HG03159 (cell line): ENCODE measurements around the gene CDCA3.
"Not testable (repeated sequence)": the region's sequence is repeated elsewhere in the genome, so short reads cannot be mapped to it uniquely, and the experiment has no call there.

Experiments
- ATAC-seq: cut with Tn5 transposase; IDR thresholded peaks from one replicate; pipeline ENCODE4 v1.9.1; 2021; ENCODE audit warnings: mild to moderate bottlenecking, moderate library complexity; ENCODE audit not compliant: unreplicated experiment

CDCA3 gene

GRCh38 chr12:6873094-6874014, 22.3 kb upstream of the CDCA3 start, which contains the start of gene SPSB2:
SPSB2 (minus strand) TSS chr12:6873303; CDS start chr12:6872901, 402 bp downstream.
- ATAC-seq, result peak; percentile 75

DNA sequence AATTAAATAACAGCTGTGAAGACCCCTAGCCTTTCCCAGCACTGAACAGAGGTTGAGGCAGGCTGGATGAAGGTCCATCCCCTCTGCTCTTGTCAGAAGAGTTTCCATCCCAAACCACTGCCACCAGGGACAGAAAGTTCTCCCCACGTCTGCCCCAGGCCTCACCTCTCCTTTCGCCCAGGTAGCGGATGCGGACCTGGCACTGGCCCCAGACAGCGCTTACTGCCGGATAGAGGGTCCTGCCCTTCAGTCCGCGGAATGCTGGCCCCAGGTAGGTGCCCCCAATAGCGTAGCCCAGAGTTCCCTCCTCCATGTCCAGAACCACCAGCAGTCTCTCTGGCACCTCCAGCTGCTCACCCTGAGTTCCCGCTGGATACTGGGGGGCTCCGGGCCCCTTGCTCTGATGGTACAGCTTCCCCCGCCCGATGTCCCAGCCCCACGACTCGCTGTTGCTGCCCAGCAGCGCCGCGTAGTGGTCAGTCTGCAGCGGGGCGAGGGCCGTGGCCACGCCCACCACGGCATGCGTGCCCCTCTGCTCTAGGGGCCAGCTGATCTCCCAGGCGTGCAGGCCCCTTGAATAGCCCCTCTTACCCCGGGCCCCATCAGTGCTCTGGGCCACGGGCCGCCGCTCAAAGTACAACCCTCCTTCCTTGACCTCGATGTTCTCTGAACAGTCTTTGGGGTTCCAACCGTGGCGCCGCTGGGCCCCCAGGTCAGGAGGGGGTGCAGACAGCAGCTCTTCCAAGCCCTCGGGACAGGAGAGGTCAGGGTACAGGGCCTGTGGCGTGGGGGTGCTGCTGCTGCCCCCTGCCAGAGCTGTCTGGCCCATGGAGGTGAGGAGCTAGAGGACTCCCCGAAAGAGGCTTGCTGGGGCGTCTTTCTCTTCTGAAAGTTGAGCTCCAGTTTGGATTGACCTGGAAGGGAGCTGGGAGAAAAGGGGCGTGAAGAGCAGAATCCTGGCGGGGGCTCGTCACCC, 21.3 kb upstream of the CDCA3 start:
- no peak for ATAC-seq

DNA sequence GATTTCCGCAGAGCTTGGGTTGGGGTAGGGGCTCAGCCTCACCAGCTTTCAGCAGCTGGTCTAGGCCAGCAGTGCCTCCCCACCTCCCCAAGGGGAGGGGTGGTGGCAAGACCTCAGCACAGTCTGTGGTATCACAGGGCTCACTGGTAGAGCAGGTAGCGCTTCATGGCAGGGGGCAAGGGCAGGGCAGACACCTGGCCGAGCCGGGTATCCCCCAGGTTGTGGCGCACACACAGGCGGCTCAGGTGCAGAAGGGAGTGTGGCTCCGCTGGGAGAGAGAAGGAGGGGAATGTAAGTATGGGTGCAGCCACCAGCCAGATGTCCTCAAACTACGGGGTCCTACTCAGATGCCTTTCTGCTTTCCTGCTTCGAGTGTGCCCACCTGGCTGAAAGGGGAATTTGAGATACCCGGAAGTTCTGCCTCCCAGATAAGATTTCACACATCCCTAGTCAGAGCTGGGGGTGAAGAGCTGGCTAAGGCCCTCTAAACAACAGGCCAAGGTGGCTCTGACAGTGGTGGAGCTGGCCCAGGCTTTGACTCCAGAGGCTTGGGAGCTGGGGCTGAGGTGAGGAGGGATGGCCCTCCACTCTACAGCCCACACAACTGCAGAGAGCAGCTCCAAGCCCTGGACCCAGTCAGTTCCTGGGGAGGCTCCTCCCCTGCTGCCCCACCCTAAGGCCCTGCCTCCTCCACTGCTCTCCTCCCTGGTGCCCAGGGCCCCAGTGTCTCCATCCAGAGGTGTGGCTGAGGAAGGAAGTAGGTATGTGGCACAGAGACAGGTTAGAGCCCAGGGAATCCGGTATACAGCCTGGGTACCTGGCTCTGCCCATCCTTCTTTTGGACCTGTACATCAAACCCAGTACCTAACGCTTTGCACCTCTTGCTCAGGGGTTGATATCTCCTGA, 20.2 kb upstream of the CDCA3 start:
- no peak for ATAC-seq

GRCh38 chr12:6870304-6870703, 19.2 kb upstream of the CDCA3 start:
- not testable (repeated sequence) for ATAC-seq

- no peak for ATAC-seq
Observed at GRCh38 chr12:6869049-6870021, 18.2 kb upstream of the CDCA3 start.

DNA sequence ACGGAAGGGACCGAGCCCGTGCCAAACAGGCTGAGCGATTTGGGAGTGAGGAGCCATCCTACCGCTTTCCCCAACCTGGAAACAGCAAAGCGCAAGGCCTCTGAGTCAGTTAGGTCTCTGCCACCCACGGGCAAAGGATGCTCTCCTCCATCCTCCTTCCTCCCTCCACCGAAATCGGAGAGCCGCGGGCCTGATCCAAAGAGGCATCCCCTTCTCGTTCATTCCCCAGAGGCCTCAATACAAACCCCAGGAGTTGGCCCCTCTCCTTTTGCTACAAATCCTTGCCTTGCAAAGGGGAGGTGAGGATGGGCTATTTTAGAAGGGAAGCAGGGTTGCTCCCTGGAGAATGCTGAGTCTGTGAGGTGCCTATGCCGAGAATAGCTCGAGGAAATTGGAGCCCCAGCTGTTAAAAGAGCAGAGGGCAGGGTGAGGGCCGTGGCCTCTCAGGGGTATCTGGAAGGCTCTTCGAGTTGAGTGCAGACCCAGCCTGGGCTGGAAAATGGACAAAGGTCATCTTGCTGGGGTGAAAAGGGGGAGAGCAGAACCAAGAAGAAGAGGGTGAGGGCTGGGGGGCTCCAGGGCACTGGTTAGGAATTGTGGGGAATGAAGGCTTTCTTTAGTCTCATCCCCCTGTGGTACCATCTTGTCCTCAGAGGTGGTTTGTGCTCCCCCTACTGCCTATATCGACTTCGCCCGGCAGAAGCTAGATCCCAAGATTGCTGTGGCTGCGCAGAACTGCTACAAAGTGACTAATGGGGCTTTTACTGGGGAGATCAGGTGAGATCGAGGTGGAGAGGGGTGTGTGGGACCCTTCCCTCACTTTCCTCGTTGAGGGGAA, 17.3 kb upstream of the CDCA3 start:
- ATAC-seq, result no peak

DNA sequence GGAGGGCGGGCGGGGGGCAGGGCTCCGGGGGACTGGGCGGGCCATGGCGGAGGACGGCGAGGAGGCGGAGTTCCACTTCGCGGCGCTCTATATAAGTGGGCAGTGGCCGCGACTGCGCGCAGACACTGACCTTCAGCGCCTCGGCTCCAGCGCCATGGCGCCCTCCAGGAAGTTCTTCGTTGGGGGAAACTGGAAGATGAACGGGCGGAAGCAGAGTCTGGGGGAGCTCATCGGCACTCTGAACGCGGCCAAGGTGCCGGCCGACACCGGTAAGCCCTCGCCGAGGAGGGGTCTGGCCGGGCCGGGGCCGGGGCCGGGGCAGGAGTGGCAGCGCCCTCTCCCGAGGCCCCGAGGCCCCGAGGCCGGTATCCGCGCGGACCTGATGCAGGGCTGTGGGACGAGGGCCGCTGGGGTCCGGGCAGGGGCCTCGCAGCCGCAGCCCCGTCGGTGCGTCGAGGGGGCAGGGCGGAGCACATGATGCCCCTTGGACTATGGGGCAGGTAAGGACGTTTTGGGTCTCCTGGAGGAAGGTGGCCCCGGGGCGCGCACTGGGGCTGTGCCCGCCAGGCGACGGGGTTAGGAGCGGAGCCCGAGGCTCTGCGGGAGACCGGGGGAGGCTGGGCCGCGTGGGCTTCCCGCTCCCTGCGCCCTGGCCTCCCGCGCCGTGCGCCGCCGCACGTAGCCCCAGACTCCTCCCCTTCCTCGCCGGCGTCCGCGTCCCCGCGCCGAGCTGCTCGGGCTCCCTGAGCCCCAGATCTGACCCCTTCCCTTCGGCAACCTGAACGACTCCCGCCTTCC, 16.5 kb upstream of the CDCA3 start, which contains the start of gene TPI1:
Gene TPI1 (plus strand): TSS at position 119 of the 798 bp plus-strand sequence. CDS start 36 bp downstream, at position 155.
- peak; percentile 53 for ATAC-seq

- peak; percentile 3 for ATAC-seq
Observed at GRCh38 chr12:6866920-6867412, 15.9 kb upstream of the CDCA3 start.

DNA sequence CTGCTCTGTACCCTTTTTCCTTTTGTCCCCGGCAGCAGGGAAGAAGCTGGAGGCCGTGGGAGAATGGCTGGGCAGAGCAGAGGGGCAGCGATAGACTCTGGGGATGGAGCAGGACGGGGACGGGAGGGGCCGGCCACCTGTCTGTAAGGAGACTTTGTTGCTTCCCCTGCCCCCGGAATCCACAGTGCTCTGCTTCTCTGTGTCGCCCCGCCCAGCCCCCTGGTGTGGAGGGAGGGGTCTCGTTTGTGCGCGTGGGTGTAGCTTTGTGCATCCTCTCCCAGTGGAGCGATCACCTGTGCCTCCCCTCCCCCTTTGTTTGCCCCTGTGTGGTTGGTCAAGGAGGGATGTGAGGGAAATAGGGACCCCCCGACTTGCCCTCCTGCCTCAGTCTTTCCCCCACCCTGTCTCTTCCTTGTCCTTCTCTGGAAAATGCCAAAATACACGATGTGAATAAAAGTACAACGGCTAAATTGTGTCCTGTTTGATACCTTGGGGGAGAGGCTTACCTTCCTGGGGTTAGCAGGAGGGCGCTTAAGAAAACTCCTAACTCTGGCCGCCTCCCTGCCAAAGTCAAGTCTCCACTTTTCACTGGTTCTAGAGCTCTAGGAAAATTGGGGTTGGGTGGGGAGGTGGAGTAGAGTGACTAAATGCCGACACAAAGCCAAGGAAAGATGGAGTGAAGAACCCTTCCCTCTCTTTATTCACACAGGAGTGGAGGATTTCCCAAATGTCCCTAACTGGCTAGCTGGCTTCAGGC, 15.3 kb upstream of the CDCA3 start:
- ATAC-seq, result no peak

DNA sequence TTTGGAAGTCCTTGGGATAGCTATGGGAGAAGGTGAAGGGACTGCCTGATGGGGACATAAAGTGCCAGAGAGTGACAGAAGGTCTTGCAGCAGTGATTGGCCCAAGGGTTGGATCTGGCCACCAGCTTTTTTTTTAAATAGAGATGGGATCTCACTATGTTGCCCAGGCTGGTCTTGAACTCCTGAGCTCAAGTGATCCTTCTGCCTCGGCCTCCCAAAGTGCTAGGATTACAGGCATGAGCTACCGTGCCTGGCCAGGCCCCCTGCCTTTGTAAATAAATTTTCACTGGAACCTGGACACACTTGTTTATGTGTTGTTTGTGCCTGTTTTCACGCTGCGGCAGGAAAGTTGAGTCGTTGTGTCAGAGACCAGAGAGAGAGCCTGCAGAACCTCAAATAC, 14.2 kb upstream of the CDCA3 start:
- not testable (repeated sequence) for ATAC-seq

DNA sequence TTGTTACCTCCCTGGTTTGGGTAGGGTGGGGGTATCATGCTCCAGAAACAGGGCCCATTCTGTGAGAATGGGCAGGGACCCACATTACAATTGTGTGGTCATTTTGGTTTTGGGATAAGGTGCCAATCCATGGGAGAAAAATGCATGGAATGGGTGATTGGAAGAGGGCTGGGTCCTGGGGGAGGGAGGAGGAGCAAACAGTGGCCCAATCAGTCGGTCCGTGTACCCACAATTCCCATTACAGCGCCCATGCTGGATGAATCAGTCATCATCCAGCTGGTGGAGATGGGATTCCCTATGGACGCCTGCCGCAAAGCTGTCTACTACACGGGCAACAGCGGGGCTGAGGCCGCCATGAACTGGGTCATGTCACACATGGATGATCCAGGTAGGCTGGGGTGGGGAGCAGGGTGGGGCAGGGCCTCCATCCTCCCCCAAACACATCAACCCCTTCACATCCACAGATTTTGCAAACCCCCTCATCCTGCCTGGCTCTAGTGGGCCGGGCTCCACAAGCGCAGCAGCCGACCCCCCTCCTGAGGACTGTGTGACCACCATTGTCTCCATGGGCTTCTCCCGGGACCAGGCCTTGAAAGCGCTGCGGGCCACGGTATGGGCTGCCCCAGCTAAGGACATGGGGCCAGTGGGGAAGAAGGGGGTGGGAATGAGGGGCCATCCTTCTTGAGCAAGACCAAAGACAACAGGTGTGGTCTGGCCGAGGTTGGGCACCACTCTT, 12.7 kb upstream of the CDCA3 start:
- ATAC-seq, result no peak

DNA sequence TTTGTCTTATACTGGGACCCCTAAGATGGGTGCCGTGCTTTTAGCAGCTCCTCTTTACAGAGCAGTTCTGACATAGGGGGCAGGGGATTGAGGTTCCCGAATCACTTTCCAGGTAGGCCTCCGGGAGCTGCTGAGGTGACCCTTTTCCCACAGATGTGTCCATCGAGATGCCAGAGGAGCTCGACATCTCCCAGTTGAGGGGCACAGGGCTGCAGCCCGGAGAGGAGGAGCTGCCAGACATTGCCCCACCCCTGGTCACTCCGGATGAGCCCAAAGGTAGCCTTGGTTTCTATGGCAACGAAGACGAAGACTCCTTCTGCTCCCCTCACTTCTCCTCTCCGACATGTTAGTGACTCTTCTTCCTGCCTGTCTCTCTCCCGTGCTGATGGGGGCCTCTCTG, 11.9 kb upstream of the CDCA3 start:
- ATAC-seq, result no peak

DNA sequence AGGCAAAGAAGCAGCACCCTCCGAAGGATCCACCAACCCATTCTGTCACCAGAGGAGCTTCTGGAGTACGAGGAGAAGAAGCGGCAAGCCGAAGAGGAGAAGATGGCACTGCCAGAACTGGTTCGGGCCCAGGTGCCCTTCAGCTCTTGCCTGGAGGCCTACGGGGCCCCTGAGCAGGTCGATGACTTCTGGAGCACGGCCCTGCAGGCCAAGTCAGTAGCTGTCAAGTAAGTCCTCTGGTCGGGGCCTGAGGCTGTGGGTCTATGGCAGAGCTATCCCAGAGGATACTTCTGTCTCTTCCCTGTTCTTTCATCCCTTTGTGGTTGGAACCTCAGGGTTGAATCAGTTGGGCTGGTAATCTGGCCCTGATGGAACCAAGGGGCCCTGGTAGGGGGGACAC, 10.3 kb upstream of the CDCA3 start:
- no peak for ATAC-seq

DNA sequence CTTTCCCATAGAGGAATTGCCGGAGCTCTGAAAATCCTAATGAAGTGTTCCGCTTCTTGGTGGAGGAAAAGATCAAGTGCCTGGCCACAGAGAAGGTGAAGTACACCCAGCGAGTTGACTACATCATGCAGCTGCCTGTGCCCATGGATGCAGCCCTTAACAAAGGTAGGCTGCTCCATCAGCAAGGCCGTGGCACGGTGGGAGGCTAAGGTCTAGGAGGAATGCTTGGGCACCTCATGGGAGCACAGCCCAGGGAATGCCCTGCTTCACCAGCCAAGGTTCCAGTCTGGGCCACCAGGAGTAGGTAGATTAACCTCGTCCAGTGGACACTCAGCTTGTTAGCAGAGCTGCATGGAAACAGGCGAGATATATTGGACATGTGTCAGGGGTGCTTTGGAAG, 9.9 kb upstream of the CDCA3 start:
- ATAC-seq, result no peak

GRCh38 chr12:6860116-6860515, 9.0 kb upstream of the CDCA3 start:
- ATAC-seq, result no peak

GRCh38 chr12:6858799-6859198, 7.7 kb upstream of the CDCA3 start:
- ATAC-seq, result no peak
